ENCODE data around the gene ATG13.
"Not testable (repeated sequence)": the region's sequence is repeated elsewhere in the genome, so short reads cannot be mapped to it uniquely, and the experiment has no call there.

The ATG13 gene

GRCh38 chr11:46700241-46701077, 83.1 kb downstream of the ATG13 start, which contains the start of the genes ARHGAP1 and ZNF408:
Gene ARHGAP1 (minus strand): TSS chr11:46700619. CDS start chr11:46696107, 4,512 bp downstream.
Gene ZNF408 (plus strand): TSS chr11:46701031. CDS start chr11:46701048, 17 bp downstream.
- DNase-seq = peak; percentile 99

- DNase-seq = peak; percentile 32
Observed at GRCh38 chr11:46701078-46701654, 83.8 kb downstream of the ATG13 start.

- DNase-seq = no peak
Observed at GRCh38 chr11:46705070-46705688, 87.8 kb downstream of the ATG13 start.

GRCh38 chr11:46706886-46707285, 89.5 kb downstream of the ATG13 start:
- no peak for DNase-seq

GRCh38 chr11:46709351-46709750, 92.0 kb downstream of the ATG13 start:
- DNase-seq = not testable (repeated sequence)

- DNase-seq = no peak
Observed at GRCh38 chr11:46710821-46711269, 93.5 kb downstream of the ATG13 start.

- DNase-seq = no peak
Observed at GRCh38 chr11:46711303-46711702, 94.0 kb downstream of the ATG13 start.

GRCh38 chr11:46712874-46713576, 95.7 kb downstream of the ATG13 start:
- DNase-seq = no peak

GRCh38 chr11:46717825-46718154, 100.4 kb downstream of the ATG13 start:
- DNase-seq = not testable (repeated sequence)

GRCh38 chr11:46718155-46719019, 101.0 kb downstream of the ATG13 start:
- peak; percentile 91 for DNase-seq

GRCh38 chr11:46719048-46719542, 101.7 kb downstream of the ATG13 start, which contains the start of gene F2:
Gene F2 (plus strand): TSS chr11:46719213. CDS start chr11:46719236, 23 bp downstream.
- DNase-seq = peak; percentile 28

- DNase-seq = no peak
Observed at GRCh38 chr11:46719543-46720218, 102.3 kb downstream of the ATG13 start.

GRCh38 chr11:46721286-46721685, 103.9 kb downstream of the ATG13 start:
- DNase-seq = no peak

GRCh38 chr11:46722566-46723358, 105.4 kb downstream of the ATG13 start:
- DNase-seq = no peak

- DNase-seq = no peak
Observed at GRCh38 chr11:46723359-46723680, 106.0 kb downstream of the ATG13 start.

GRCh38 chr11:46724088-46724487, 106.7 kb downstream of the ATG13 start:
- no peak for DNase-seq
